Germinal center (tissue), 1 donor: Measurements from ENCODE around the gene COX6A1.
"Not testable (repeated sequence)": the region's sequence is repeated elsewhere in the genome, so short reads cannot be mapped to it uniquely, and the experiment has no call there.

Experiments
- DNase-seq: peaks from one replicate; pipeline ENCODE4 v3.0.0; 2012; ENCODE audit warnings: mixed read lengths, low spot score

COX6A1 gene

GRCh38 chr12:120428597-120429229, 9.2 kb upstream of the COX6A1 start:
- no peak for DNase-seq

GRCh38 chr12:120429368-120429767, 8.5 kb upstream of the COX6A1 start:
- no peak for DNase-seq

DNA sequence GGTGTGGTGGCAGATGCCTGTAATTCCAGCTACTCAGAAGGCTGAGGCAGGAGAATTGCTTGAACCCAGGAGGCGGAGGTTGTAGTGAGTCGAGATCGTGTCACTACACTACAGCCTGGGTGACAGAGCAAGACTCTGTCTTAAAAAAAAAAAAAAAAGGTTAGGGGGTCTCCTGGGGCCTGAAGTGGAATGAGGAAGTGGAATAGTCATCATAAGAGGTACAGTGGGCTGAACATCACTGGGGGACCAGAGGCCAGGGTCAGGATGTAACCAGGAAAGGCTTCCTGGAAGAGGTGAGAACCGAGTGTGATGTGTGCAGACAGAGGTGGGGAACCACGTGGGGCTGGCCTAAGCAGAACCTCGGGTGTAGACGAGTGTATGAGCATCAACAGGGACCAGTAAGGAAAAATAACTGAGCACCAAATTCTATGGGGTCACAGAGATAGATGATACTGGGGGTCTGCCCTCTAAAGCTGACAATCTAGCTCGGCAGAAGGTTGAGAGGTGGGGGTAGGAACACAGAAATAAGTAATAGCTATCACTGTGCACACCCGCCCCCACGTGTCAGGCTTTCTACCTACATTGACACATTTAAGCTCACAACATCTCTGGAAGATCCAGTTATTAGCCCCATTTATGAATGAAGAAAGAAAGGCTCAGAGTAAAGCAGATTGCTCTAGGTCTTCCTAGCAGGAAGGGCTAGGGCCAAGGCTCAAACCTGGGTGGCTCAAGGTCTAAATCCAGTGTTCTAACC, 5.0 kb upstream of the COX6A1 start:
- no peak for DNase-seq

GRCh38 chr12:120438495-120439198, 734 bp downstream of the COX6A1 start:
- no peak for DNase-seq

- peak; percentile 90 for DNase-seq
Measured at GRCh38 chr12:120439646-120440247, 1.8 kb downstream of the COX6A1 start.

DNA sequence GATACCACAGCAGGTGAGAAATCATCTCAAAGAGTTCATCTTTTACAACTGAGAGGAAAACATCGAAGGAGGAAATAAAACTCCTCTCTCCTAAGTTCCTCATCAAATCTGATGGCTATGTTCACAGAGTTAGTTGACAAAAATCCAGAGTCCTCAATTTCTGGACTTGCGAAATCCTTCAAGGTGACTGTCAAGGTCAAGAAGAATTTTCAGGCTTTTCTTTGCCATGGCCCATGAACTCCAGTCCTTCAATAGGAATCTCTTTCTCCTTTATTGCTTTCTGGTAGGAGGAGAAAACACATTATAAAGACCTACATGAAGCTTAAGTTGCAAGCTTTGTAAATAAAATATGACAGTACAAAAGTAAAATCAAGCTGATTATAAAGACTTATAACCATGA, 6.8 kb downstream of the COX6A1 start:
- no peak for DNase-seq

- DNase-seq = peak; percentile 80
Measured at GRCh38 chr12:120445911-120446843, 8.3 kb downstream of the COX6A1 start, which contains the start of the genes GATC and TRIAP1. GATC (plus strand) TSS chr12:120446444; CDS start chr12:120446481, 37 bp downstream. TRIAP1 (minus strand) TSS chr12:120446384; CDS start chr12:120446372, 12 bp downstream.

DNA sequence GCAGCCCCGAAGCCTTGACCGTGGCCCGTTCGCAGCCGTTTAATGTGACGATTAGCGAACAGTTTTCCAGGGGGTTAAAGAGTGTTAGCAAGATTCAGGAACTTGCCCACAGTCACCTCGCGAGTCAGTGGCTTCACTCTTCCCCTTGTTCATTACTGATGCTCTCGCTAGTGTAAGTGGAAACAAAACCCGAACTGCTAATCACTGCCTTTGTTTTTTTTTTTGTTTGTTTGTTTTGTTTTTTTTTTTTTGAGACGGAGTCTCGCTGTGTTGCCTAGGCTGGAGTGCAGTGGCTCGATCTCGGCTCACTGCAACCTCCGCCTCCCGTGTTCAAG, 8.9 kb downstream of the COX6A1 start:
- not testable (repeated sequence) for DNase-seq

DNA sequence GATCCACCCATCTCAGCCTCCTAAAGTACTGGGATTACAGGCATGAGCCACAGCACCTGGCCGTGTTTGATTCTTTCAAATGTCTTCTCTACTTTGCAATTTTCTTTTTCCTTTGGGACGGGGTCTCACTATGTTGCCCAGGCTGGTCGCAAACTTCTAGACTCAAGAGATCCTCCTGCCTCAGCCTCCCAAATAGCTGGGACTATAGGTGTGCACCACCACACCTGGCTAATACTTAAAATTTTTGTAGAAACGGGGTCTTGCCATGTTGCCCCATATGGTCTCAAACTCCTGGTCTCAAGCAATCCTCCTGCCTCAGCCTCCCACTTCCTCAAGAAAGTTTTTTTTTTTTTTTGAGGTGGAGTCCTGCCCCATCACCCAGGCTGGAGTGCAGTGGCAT, 10.1 kb downstream of the COX6A1 start:
- DNase-seq = no peak

DNA sequence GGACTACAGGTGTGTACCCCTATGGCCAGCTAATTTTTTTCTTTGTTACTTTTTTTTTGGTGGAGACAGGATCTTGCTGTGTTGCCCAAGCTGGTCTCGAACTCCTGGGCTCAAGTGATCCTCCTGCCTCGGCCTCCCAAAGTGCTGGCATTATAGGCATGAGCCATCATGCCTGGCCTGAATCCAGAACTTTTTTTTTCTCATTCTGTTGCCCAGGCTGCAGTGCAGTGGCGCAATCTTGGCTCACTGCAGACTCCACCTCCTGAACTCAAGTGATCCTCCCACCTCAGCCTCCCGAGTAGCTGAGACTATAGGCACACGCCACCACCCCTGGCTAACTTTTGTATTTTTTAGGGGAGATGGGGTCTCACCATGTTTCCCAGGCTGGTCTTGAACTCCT, 14.6 kb downstream of the COX6A1 start:
- DNase-seq = not testable (repeated sequence)

GRCh38 chr12:120453060-120453750, 15.3 kb downstream of the COX6A1 start:
- DNase-seq = no peak

DNA sequence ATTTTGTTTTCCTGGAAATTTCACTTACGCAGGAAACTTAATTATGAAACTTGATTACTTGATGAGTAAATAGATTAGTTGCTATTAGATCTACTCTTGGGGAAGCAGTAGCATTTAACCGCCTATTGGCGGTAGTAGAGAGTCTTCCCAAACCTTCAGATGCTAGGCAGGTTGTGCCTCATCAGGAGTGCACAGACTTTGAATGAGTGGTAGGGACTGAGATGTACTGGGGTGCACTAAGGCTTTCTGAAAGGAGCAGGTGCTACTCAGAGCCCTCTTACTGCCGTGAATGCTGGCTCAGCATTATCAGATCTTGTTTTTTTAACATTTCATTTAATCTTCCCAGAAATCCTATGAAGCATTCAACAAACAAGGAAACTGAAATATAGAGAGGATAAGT, 16.1 kb downstream of the COX6A1 start:
- peak; percentile 69 for DNase-seq

DNA sequence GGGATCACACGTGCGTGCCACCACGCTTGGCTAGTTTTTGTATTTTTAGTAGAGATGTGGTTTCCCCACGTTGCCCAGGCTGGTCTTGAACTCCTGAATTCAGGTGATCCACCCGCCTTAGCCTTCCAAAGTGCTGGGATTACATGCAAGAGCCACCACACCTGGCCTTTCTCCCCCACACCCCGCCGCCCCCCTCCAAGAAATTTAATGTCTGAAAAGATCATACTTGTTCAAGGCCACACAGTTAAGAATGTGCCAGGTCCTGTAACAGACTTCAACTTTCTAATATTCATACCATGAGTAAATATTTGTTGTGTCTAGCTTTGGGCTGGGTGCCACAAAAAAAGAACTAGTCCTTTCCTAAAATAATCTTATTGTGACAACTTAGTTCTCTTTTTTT, 17.4 kb downstream of the COX6A1 start:
- DNase-seq = peak; percentile 15

- DNase-seq = peak; percentile 26
Measured at GRCh38 chr12:120457133-120457532, 19.2 kb downstream of the COX6A1 start.

- DNase-seq = no peak
Measured at GRCh38 chr12:120460157-120460556, 22.2 kb downstream of the COX6A1 start.

DNA sequence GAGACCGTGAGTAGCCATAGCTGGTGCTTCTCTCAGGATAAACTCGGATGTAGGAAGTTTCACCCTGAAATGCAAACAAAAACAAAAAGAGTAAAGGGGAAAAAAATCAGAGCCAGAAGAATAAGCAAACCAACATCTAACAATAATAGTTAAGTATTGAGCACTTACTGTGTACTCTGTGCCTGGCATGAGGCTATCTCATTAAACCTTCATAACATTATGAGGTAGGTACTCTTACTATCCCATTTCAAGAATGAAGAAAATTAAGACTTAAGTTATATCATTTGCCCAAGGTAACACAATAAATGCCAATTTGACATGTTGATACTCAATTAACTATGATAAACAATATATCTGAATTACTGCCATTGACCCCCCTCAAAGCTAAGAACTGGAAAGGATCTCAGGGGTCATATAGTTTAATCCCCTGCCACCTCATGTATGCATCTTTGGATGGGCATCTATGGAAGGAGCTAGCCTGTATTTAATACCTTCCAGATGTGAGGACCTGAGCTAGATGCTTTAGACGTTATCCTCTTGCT, 24.3 kb downstream of the COX6A1 start:
- no peak for DNase-seq

GRCh38 chr12:120463712-120464111, 25.8 kb downstream of the COX6A1 start:
- DNase-seq = no peak

- no peak for DNase-seq
Measured at GRCh38 chr12:120465756-120466155, 27.8 kb downstream of the COX6A1 start.

- DNase-seq = no peak
Measured at GRCh38 chr12:120466560-120467315, 28.8 kb downstream of the COX6A1 start.

DNA sequence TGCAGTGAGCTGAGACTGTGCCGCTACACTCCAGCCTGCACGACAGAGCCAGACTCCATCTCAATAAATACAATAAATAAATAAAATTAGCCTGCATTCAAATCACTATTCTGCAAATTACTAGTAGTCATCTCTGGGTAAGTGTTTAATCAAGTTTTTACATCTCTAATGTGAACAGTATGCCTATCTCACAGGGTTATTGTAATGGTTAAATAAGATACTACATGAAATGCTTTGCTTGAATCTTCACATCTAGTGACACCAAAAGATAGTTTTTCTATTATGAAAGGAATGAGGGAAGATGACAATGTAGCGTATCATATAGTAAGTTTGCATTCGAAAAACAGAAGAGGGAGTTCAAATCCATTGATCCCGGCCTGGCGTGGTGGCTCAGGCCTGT, 29.5 kb downstream of the COX6A1 start:
- DNase-seq = no peak
